Upper lobe of left lung (tissue), 6 donors: Measurements from ENCODE around the gene DMRT3. TPM values are rescaled to one million over a fixed set of nuclear protein-coding genes. Genes with fewer than 3 reads are reported as not detected.
A peak's percentile ranks its signal among the peaks of the same experiment; 100 is the strongest.

Experiments used
- ATAC-seq, 2 donors: fragments of 200-7000 bp; cut with Tn5 transposase; one replicate each; pipeline ENCODE4 v1.9.1; 2022; ENCODE audit warnings: mild to moderate bottlenecking in 2 of 2, moderate library complexity in 2 of 2; ENCODE audit not compliant: low FRiP score in 2 of 2
- DNase-seq, 2 donors: peaks; one replicate each; pipeline ENCODE4 v3.0.0-alpha.2; 2019 to 2020
- H3K27ac ChIP-seq, 4 donors: fragments of 200-600 bp; sonication (generic); one replicate each; pipeline ENCODE4 v1.5.1; 2016 to 2019
- H3K27me3 ChIP-seq, 4 donors: fragments of 200-600 bp; sonication (generic); one replicate each; pipeline ENCODE4 v1.5.1; 2017 to 2019
- H3K36me3 ChIP-seq, 4 donors: fragments of 200-600 bp; sonication (generic); one replicate each; pipeline ENCODE4 v1.5.1; 2016 to 2019
- H3K4me1 ChIP-seq, 4 donors: fragments of 200-600 bp; sonication (generic); one replicate each; pipeline ENCODE4 v1.5.1; 2018 to 2019
- H3K4me3 ChIP-seq, 4 donors: fragments of 200-600 bp; sonication (generic); one replicate each; pipeline ENCODE4 v1.5.1; 2017 to 2019; ENCODE audit warnings: mild to moderate bottlenecking in 2 of 4, moderate library complexity in 1 of 4
- H3K9me3 ChIP-seq, 4 donors: fragments of 200-600 bp; sonication (generic); one replicate each; pipeline ENCODE4 v1.5.1; 2018 to 2019
- CTCF ChIP-seq, 6 experiments: fragments of 450-650 bp in 4 of 6; fragments of 200-600 bp in 2 of 6; sonication (generic) in 2 of 6; IDR thresholded peaks; one replicate each; pipeline ENCODE4 v1.5.1; 2016 to 2019; ENCODE audit warnings: antibody characterized with exemption in 6 of 6
- EP300 ChIP-seq, 4 donors: sonication (generic); formaldehyde crosslinking; IDR thresholded peaks; one replicate each; pipeline ENCODE4 v1.5.1; 2017; ENCODE audit warnings: antibody characterized with exemption in 4 of 4, control low read depth in 2 of 4
- POLR2A ChIP-seq, 4 donors: fragments of 450-650 bp; IDR thresholded peaks; one replicate each; pipeline ENCODE4 v1.5.1; 2016 to 2017; ENCODE audit warnings: antibody characterized with exemption in 4 of 4, mild to moderate bottlenecking in 2 of 4
- POLR2AphosphoS5 ChIP-seq, 2 donors: sonication (generic); formaldehyde crosslinking; IDR thresholded peaks; one replicate each; pipeline ENCODE4 v1.5.1; 2017; ENCODE audit warnings: antibody characterized with exemption in 2 of 2
- WGBS, 2 donors: methylation state at CpG; one replicate each; pipeline ENCODE4 v1.1.5; 2017 to 2018; 5-methylcytosine and 5-hydroxymethylcytosine counted together
- total RNA-seq, 6 donors: library from RNA; depleted of rRNA in 4 of 6; stranded (reverse); fragments of >200 nt in 4 of 6; gene quantifications; one replicate each; pipeline versions ENCODE4 v1.1.0 to v1.2.1, GENCODE V29; 2016 to 2021
- donor health status: DM: no; HTN: no; CAD: no; lungs with moderate emphysema.
- donor health status: DM: no; HTN: yes; CAD: no; lungs with severe emphysema.

Gene DMRT3
- total RNA-seq, 6 donors from 2014 or later: 0.49 TPM; not detected in 5

DNA sequence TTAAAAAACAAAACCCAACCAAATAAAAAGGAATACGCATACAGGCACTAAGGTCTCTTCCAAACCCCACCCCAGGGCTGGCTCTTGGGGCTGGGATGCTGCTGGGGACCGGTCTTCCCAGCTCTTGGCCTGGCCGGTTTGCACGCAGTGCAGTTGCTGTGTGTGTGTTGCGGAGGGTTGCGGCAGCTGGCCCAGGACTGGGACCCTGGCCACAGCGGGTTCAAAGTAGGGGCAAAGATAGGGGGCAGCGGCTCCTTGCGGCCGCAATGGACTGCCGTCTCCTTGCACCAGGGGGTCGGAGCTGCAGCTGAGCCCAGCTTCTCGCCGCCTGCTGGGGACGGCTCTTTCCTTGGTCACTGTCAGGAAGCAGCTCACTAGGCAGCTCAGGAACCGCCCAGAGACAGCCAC is 5.0 kb downstream of the DMRT3 start:
- H3K36me3 ChIP-seq: no peaks in the 10 kb centered on the region
- peaks cover 5 to 14% (median 6%) of the 10 kb centered on the region in 4 donors for H3K4me1 ChIP-seq
- H3K9me3 ChIP-seq: no peaks in the 10 kb centered on the region
- ATAC-seq (no peak), DNase-seq (peak in 1 of 2 donors; percentile 54)
- H3K27me3 ChIP-seq: peaks cover 0 to 59% (median 21%) of the 10 kb centered on the region in 4 donors
- WGBS, 2 donors: 13 to 19% methylated on average over 3 to 16 of the region's 16 CpGs
- TF ChIP-seq POLR2A (IDR thresholded peaks at IDR 0.05): no peak
- no peak overlapping the region for H3K4me3 ChIP-seq
- H3K27ac ChIP-seq: no peak overlapping the region

- Histone ChIP-seq H3K27me3 (peaks cover 0 to 48% (median 12%) of the 10 kb centered on the region in 4 donors), H3K9me3 (no peaks in the 10 kb centered on the region), H3K36me3 (no peaks in the 10 kb centered on the region), H3K4me3 (no peak overlapping the region), H3K4me1 (peaks cover 0 to 3% (median 0%) of the 10 kb centered on the region in 4 donors), H3K27ac (no peak overlapping the region)
- 44 to 58% methylated on average over 15 of the region's 15 CpGs for WGBS, 2 donors
- DNase-seq: no peak
- TF ChIP-seq POLR2AphosphoS5 (IDR thresholded peaks at IDR 0.05) (no peak), EP300 (IDR thresholded peaks at IDR 0.05) (no peak), POLR2A (IDR thresholded peaks at IDR 0.05) (no peak), CTCF (IDR thresholded peaks at IDR 0.05) (no peak)
- ATAC-seq: peak in 1 of 2 donors; percentile 50
These were observed 6.2 kb downstream of the DMRT3 start for GRCh38 chr9:982394-983230.

DNA sequence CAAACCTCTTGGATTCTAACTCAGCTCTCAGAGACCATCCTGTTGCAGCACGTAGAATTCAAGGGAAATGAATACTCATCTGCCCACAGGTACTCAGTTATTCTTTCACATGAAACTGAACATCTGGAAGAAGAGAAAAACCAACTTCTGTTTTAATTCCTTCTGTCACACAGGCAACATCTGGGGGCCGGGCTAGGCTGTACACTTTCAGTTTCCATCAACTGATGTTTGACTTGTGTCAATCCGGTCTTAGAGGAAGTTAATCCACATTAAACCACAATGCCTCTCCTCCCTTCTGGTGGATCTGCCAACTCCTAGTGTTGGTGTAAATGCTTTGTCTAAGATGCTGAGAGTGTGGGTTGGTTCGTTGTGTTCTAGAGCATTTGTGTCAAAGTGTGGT is 17.6 kb downstream of the DMRT3 start:
- Histone ChIP-seq H3K36me3 (no peaks in the 10 kb centered on the region), H3K27ac (no peak overlapping the region), H3K4me3 (no peak overlapping the region), H3K4me1 (no peaks in the 10 kb centered on the region), H3K27me3 (no peaks in the 10 kb centered on the region), H3K9me3 (no peaks in the 10 kb centered on the region)
- DNase-seq (no peak), ATAC-seq (peak in 1 of 2 donors; percentile 34)
- WGBS, 2 donors: 61 to 72% methylated on average over 4 of the region's 4 CpGs
- no peak for TF ChIP-seq EP300 (IDR thresholded peaks at IDR 0.05)
- no peak for TF ChIP-seq POLR2AphosphoS5 (IDR thresholded peaks at IDR 0.05)
- no peak for TF ChIP-seq CTCF (IDR thresholded peaks at IDR 0.05)
- TF ChIP-seq POLR2A (IDR thresholded peaks at IDR 0.05): no peak

DNA sequence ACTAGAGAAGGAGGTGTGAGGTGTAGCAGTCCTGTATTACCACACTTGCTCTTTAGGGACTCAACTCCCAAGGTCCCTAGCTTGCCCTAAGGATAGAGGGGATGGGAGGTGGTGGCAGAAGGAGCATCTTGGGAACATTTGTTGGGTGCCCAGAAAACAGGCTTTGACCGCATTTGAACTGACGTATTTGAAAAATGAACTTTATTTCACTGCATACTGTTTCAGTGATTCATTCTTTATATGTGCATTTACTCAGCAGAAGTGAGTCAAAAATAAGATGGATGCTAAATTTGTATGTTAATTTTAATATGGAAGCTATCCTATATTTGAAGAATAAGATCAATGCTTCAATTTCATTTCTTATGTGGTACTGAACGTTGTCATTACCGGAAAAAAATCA is 18.7 kb downstream of the DMRT3 start:
- H3K9me3 ChIP-seq: no peaks in the 10 kb centered on the region
- H3K27me3 ChIP-seq: no peaks in the 10 kb centered on the region
- TF ChIP-seq CTCF (IDR thresholded peaks at IDR 0.05): no peak
- WGBS, 2 donors: 86 to 92% methylated on average over 4 of the region's 4 CpGs
- H3K4me3 ChIP-seq: no peak overlapping the region
- no peak for DNase-seq
- H3K27ac ChIP-seq: no peak overlapping the region
- H3K36me3 ChIP-seq: no peaks in the 10 kb centered on the region
- H3K4me1 ChIP-seq: no peaks in the 10 kb centered on the region
- ATAC-seq: no peak

GRCh38 chr9:995781-996180 is 19.3 kb downstream of the DMRT3 start:
- ATAC-seq (peak in 1 of 2 donors; percentile 46), DNase-seq (no peak)
- Histone ChIP-seq H3K36me3 (no peaks in the 10 kb centered on the region), H3K27ac (no peak overlapping the region), H3K9me3 (no peaks in the 10 kb centered on the region), H3K4me1 (no peaks in the 10 kb centered on the region), H3K27me3 (no peaks in the 10 kb centered on the region), H3K4me3 (no peak overlapping the region)
- 37 to 54% methylated on average over 3 of the region's 3 CpGs for WGBS, 2 donors
- no peak for TF ChIP-seq POLR2A (IDR thresholded peaks at IDR 0.05)
